Gastrocnemius medialis (tissue), 4 donors: ENCODE measurements around the gene GPBAR1. TPM values are rescaled to one million over a fixed set of nuclear protein-coding genes. Genes with fewer than 3 reads are reported as not detected.

Experiments used
- ATAC-seq, 2 donors: fragments of 150-250 bp; one replicate each; pipeline ENCODE4 v1.9.1; 2016
- DNase-seq, 2 donors: peaks; one replicate each; pipeline ENCODE4 v3.0.0-alpha.2; 2019
- H3K27ac ChIP-seq, 4 donors: fragments of 200-600 bp; sonication (generic); 1 replicate in 1 of 4; 2 replicates in 3 of 4; pipeline ENCODE4 v1.5.1; 2016 to 2018; ENCODE audit warnings: mild to moderate bottlenecking in 2 of 4, moderate library complexity in 1 of 4
- H3K27me3 ChIP-seq, 3 donors: fragments of 200-600 bp; sonication (generic) in 2 of 3; 1 replicate in 1 of 3; 2 replicates in 2 of 3; pipeline versions ENCODE4 v1.5.1 to v1.6.0; 2016 to 2019; ENCODE audit warnings: mild to moderate bottlenecking in 1 of 3, moderate library complexity in 1 of 3
- H3K36me3 ChIP-seq, 2 donors: fragments of 200-600 bp; sonication (generic) in 1 of 2; one replicate each; pipeline ENCODE4 v1.5.1; 2017 to 2018
- H3K4me1 ChIP-seq, 2 donors: fragments of 200-600 bp; sonication (generic) in 1 of 2; one replicate each; pipeline ENCODE4 v1.5.1; 2016 to 2017; ENCODE audit warnings: mild to moderate bottlenecking in 2 of 2
- H3K4me3 ChIP-seq, 4 donors: fragments of 200-600 bp; sonication (generic) in 3 of 4; 1 replicate in 1 of 4; 2 replicates in 3 of 4; pipeline ENCODE4 v1.5.1; 2016 to 2019; ENCODE audit warnings: mild to moderate bottlenecking in 2 of 4
- H3K9me3 ChIP-seq, 3 donors: fragments of 200-600 bp; sonication (generic) in 2 of 3; 1 replicate in 1 of 3; 2 replicates in 2 of 3; pipeline ENCODE4 v1.5.1; 2016 to 2019
- POLR2A ChIP-seq, 2 donors: fragments of 450-650 bp; IDR thresholded peaks; one replicate each; pipeline ENCODE4 v1.6.1; 2017; ENCODE audit warnings: antibody characterized with exemption in 2 of 2, mild to moderate bottlenecking in 2 of 2, moderate library complexity in 2 of 2
- in situ Hi-C, 4 donors: fragments of 200-750 bp; cut with MboI; loops; one replicate each; pipeline versions ENCODE4 v1.15.0 to v1.8.0; 2017; ENCODE audit warnings: low sequenced_read_pairs in 4 of 4
- intact Hi-C: fragments of 100-400 bp; cut with DNase I; formaldehyde crosslinking; loops from one replicate; pipeline ENCODE4 v1.15.1; 2023; ENCODE audit warnings: low total_unique reads
- total RNA-seq, 4 donors: library from RNA; depleted of rRNA; stranded (reverse); fragments of >200 nt; gene quantifications; one replicate each; pipeline versions ENCODE4 v1.1.0 to v1.2.3, GENCODE V29; 2016
- TF ChIP-seq, protein P1 (sequence below), 5 experiments: fragments of 450-650 bp in 3 of 5; fragments of 200-600 bp in 2 of 5; sonication (generic) in 2 of 5; IDR thresholded peaks in 4 of 5; conservative IDR thresholded peaks in 1 of 5; 1 replicate in 4 of 5; 2 replicates in 1 of 5; pipeline ENCODE4 v1.5.1; 2016 to 2019; ENCODE audit warnings: antibody characterized with exemption in 5 of 5, mild to moderate bottlenecking in 3 of 5, moderate library complexity in 3 of 5

The GPBAR1 gene
- total RNA-seq, 4 donors from 2014 or later: 0.93 TPM; not detected in 3

DNA sequence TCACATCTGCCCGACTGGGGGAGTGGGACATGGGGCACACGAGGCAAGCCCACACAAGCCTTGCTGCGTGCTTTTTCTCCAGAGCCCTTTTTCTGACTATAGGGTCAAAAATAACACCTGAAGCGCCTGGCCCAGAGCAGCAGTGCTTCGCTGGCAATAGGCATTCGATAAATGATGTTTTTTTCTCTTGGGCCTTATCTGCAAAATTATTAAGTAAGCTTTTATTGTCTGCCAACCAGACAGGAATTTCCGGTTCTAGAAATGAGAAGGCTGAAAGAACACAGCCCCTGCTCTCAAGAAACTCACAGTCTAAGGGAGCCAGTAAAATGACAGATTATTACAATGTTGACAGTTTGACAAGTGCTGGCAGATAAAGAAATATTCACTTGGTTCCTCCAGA is 34.2 kb downstream of the GPBAR1 start:
- Histone ChIP-seq H3K27me3 (no peaks in the 10 kb centered on the region), H3K9me3 (no peaks in the 10 kb centered on the region), H3K4me3 (no peak overlapping the region), H3K27ac (no peak overlapping the region), H3K4me1 (peaks cover 16 to 22% of the 10 kb centered on the region in 2 donors), H3K36me3 (no peaks in the 10 kb centered on the region)
- no peak for ATAC-seq
- intact Hi-C loops: no loop called here
- TF ChIP-seq POLR2A (IDR thresholded peaks at IDR 0.05): no peak
- TF ChIP-seq, protein P1, sequence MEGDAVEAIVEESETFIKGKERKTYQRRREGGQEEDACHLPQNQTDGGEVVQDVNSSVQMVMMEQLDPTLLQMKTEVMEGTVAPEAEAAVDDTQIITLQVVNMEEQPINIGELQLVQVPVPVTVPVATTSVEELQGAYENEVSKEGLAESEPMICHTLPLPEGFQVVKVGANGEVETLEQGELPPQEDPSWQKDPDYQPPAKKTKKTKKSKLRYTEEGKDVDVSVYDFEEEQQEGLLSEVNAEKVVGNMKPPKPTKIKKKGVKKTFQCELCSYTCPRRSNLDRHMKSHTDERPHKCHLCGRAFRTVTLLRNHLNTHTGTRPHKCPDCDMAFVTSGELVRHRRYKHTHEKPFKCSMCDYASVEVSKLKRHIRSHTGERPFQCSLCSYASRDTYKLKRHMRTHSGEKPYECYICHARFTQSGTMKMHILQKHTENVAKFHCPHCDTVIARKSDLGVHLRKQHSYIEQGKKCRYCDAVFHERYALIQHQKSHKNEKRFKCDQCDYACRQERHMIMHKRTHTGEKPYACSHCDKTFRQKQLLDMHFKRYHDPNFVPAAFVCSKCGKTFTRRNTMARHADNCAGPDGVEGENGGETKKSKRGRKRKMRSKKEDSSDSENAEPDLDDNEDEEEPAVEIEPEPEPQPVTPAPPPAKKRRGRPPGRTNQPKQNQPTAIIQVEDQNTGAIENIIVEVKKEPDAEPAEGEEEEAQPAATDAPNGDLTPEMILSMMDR (IDR thresholded peaks at IDR 0.05 in 4 of 5, conservative IDR thresholded peaks at IDR 0.05 in 1 of 5): no peak
- in situ Hi-C loops: loop anchor here in 3 of 4 donors (25.0 kb wide), 1 partner anchor 367 kb away; the partner anchor contains the start of genes BCS1L (in 3 of the 3), RNF25 (in 3 of the 3), STK36 (in 3 of the 3) and ZNF142 (in 3 of the 3)
- no peak for DNase-seq

DNA sequence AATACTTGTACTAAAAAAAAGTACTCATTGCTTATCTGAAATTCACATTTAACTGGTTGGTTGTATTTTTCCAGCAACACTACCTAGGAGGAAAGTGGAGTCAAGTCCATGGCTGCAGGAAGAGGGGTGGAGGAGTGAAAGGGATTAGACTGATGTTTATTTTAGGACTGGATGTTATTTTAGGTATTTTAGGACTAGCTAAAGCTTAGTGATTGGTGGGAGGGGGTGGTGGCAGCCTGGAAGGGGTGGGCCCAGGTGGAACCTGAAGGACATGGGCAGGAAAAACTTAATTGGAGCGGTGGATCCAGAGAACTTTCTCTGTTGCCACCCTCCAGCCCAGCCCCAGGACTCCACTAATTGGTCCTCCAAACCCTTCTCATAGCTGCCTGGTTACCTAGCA is 35.4 kb downstream of the GPBAR1 start:
- ATAC-seq (no peak), DNase-seq (no peak)
- Histone ChIP-seq H3K4me1 (peaks cover 5 to 10% of the 10 kb centered on the region in 2 donors), H3K4me3 (no peak overlapping the region), H3K36me3 (no peaks in the 10 kb centered on the region), H3K9me3 (no peaks in the 10 kb centered on the region), H3K27ac (no peak overlapping the region), H3K27me3 (no peaks in the 10 kb centered on the region)
- TF ChIP-seq, protein P1 (IDR thresholded peaks at IDR 0.05 in 4 of 5, conservative IDR thresholded peaks at IDR 0.05 in 1 of 5): no peak
- TF ChIP-seq POLR2A (IDR thresholded peaks at IDR 0.05): no peak
- intact Hi-C loops (no loop called here), in situ Hi-C loops (loop anchor here in 3 of 4 donors (25.0 kb wide), 1 partner anchor 366 kb away; the partner anchor contains the start of genes BCS1L (in 3 of the 3), RNF25 (in 3 of the 3), STK36 (in 3 of the 3) and ZNF142 (in 3 of the 3))

DNA sequence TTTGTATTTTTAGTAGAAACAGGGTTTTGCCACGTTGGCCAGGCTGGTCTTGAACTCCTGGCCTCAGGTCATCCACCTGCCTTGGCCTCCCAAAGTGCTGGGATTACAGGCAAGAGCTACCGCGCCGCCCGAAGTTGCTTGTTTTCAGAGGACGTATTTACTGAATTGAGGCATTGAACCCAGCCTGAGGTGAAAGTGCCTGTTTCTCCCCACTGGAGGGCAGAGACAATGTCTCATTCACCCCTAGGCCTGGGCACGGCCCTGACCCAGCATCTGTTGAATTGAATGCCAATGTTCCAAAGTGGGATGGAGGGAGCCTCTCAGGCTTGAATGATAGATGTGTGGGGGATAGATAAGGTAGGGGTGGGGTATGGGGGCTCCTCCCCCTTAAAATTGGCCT is 36.0 kb downstream of the GPBAR1 start:
- no peak for DNase-seq
- no peak for ATAC-seq
- H3K36me3 ChIP-seq: no peaks in the 10 kb centered on the region
- H3K27me3 ChIP-seq: no peaks in the 10 kb centered on the region
- TF ChIP-seq, protein P1 (IDR thresholded peaks at IDR 0.05 in 4 of 5, conservative IDR thresholded peaks at IDR 0.05 in 1 of 5): no peak
- no peak for TF ChIP-seq POLR2A (IDR thresholded peaks at IDR 0.05)
- H3K4me1 ChIP-seq: peaks cover 0 to 6% of the 10 kb centered on the region in 2 donors
- no peaks in the 10 kb centered on the region for H3K9me3 ChIP-seq
- no peak overlapping the region for H3K4me3 ChIP-seq
- no peak overlapping the region for H3K27ac ChIP-seq
- in situ Hi-C loops: loop anchor here in 3 of 4 donors (25.0 kb wide), 1 partner anchor 365 kb away; the partner anchor contains the start of genes BCS1L (in 3 of the 3), RNF25 (in 3 of the 3), STK36 (in 3 of the 3) and ZNF142 (in 3 of the 3)
- intact Hi-C loops: no loop called here

DNA sequence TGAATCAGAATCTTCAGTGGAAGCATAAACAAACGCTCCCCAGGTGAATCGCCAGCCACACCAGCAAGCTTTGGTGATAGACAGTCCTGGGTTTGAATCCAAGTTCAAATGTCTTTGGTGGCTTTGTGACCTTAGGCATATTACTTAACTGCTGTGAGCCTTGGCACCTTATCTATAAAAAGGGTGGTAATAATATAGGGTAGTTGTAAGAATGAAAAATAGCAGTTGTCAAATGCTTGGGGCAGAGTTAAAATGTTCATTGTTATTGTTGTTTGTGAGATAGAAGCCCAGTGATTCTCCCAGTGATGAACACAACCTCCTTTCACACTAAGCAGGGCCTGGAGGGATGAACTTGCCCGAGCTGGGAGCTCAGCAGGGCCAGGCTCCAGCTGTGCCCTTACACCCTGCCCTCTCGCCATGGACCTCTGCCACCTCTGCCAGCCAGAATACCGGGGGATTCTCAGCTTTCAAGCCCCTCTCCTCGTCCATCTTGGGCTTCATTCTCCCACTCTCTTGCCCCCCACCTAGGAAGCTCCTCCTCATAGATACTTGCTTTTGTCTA is 37.6 kb downstream of the GPBAR1 start:
- no peak for DNase-seq
- TF ChIP-seq POLR2A (IDR thresholded peaks at IDR 0.05): no peak
- TF ChIP-seq, protein P1 (IDR thresholded peaks at IDR 0.05 in 4 of 5, conservative IDR thresholded peaks at IDR 0.05 in 1 of 5): no peak
- ATAC-seq: no peak
- in situ Hi-C loops (loop anchor here in 3 of 4 donors (25.0 kb wide), 1 partner anchor 364 kb away; the partner anchor contains the start of genes BCS1L (in 3 of the 3), RNF25 (in 3 of the 3), STK36 (in 3 of the 3) and ZNF142 (in 3 of the 3)), intact Hi-C loops (no loop called here)
- Histone ChIP-seq H3K27ac (peak overlapping the region in 1 of 4 donors; percentile 25), H3K36me3 (no peaks in the 10 kb centered on the region), H3K4me1 (no peaks in the 10 kb centered on the region), H3K9me3 (no peaks in the 10 kb centered on the region), H3K4me3 (no peak overlapping the region), H3K27me3 (no peaks in the 10 kb centered on the region)
